Right ventricle myocardium superior (tissue), 1 donor: Measurements from ENCODE around the gene FOXP1. TPM values are rescaled to one million over a fixed set of nuclear protein-coding genes. Genes with fewer than 3 reads are reported as not detected.
A peak's percentile ranks its signal among the peaks of the same experiment; 100 is the strongest.

Experiments
- ATAC-seq: fragments of 200-7000 bp; cut with Tn5 transposase; one replicate; pipeline ENCODE4 v1.9.1; 2020; ENCODE audit warnings: mild to moderate bottlenecking; ENCODE audit not compliant: poor library complexity
- DNase-seq: peaks from one replicate; pipeline ENCODE4 v3.0.0-alpha.2; 2020
- intact Hi-C: fragments of 100-400 bp; cut with DNase I; formaldehyde crosslinking; loops from one replicate; pipeline ENCODE4 v1.11.2; 2022
- total RNA-seq: library from RNA; stranded (reverse); fragmentation: NEBNext Ultra II Directional; extraction: Animal tissue kit (Norgen Biotek cat#: 25700); gene quantifications from one replicate; pipeline ENCODE4 v1.2.1, GENCODE V29; 2021
- donor health status: DM: no; HTN: yes; CAD: no; lungs with severe emphysema.

The FOXP1 gene
- total RNA-seq, 1 donor from 2014 or later = 36.3 TPM

- ATAC-seq (no peak), DNase-seq (no peak)
- intact Hi-C loops = no loop called here
Measured at GRCh38 chr3:71476950-71477349, 106.6 kb downstream of the FOXP1 start.

GRCh38 chr3:71469138-71469435 lies 114.4 kb downstream of the FOXP1 start:
- intact Hi-C loops = no loop called here
- no peak for DNase-seq
- no peak for ATAC-seq

GRCh38 chr3:71468311-71469137 lies 115.0 kb downstream of the FOXP1 start:
- peak; percentile 86 for ATAC-seq
- intact Hi-C loops = no loop called here
- no peak for DNase-seq

GRCh38 chr3:71466483-71466882 lies 117.0 kb downstream of the FOXP1 start:
- DNase-seq (no peak), ATAC-seq (no peak)
- intact Hi-C loops = no loop called here

GRCh38 chr3:71465371-71466036 lies 118.0 kb downstream of the FOXP1 start:
- DNase-seq (no peak), ATAC-seq (no peak)
- intact Hi-C loops = no loop called here

- intact Hi-C loops = no loop called here
- DNase-seq = no peak
- no peak for ATAC-seq
Measured at GRCh38 chr3:71464613-71465012, 118.9 kb downstream of the FOXP1 start.

- ATAC-seq (no peak), DNase-seq (no peak)
- intact Hi-C loops = no loop called here
Measured at GRCh38 chr3:71463617-71464016, 119.9 kb downstream of the FOXP1 start.

- ATAC-seq (no peak), DNase-seq (no peak)
- intact Hi-C loops = no loop called here
Measured at GRCh38 chr3:71462586-71462985, 120.9 kb downstream of the FOXP1 start.

- intact Hi-C loops = no loop called here
- DNase-seq (no peak), ATAC-seq (no peak)
Measured at GRCh38 chr3:71461749-71462483, 121.6 kb downstream of the FOXP1 start.

- intact Hi-C loops = no loop called here
- ATAC-seq (no peak), DNase-seq (no peak)
Measured at GRCh38 chr3:71461114-71461513, 122.4 kb downstream of the FOXP1 start.

GRCh38 chr3:71458895-71459294 lies 124.6 kb downstream of the FOXP1 start:
- ATAC-seq = no peak
- intact Hi-C loops = no loop called here
- DNase-seq = no peak

- intact Hi-C loops = no loop called here
- ATAC-seq = no peak
- DNase-seq = no peak
Measured at GRCh38 chr3:71456826-71457225, 126.7 kb downstream of the FOXP1 start.

GRCh38 chr3:71456156-71456555 lies 127.4 kb downstream of the FOXP1 start:
- ATAC-seq (no peak), DNase-seq (no peak)
- intact Hi-C loops = no loop called here

GRCh38 chr3:71454512-71455403 lies 128.8 kb downstream of the FOXP1 start:
- no peak for ATAC-seq
- intact Hi-C loops = no loop called here
- no peak for DNase-seq

- intact Hi-C loops = no loop called here
- ATAC-seq (no peak), DNase-seq (no peak)
Measured at GRCh38 chr3:71453822-71454511, 129.6 kb downstream of the FOXP1 start.

- ATAC-seq (no peak), DNase-seq (no peak)
- intact Hi-C loops = no loop called here
Measured at GRCh38 chr3:71453319-71453718, 130.2 kb downstream of the FOXP1 start.

- DNase-seq (no peak), ATAC-seq (no peak)
- intact Hi-C loops = no loop called here
Measured at GRCh38 chr3:71451812-71452211, 131.7 kb downstream of the FOXP1 start.

- ATAC-seq (no peak), DNase-seq (no peak)
- intact Hi-C loops = no loop called here
Measured at GRCh38 chr3:71451060-71451459, 132.5 kb downstream of the FOXP1 start.
